NCI-H1092 (cell line): ENCODE results near the gene PTPRU.

Experiments
- DNase-seq: peaks from one replicate; lab custom pipeline; 2025; lab: John Stamatoyannopoulos, UW

The PTPRU gene

DNA sequence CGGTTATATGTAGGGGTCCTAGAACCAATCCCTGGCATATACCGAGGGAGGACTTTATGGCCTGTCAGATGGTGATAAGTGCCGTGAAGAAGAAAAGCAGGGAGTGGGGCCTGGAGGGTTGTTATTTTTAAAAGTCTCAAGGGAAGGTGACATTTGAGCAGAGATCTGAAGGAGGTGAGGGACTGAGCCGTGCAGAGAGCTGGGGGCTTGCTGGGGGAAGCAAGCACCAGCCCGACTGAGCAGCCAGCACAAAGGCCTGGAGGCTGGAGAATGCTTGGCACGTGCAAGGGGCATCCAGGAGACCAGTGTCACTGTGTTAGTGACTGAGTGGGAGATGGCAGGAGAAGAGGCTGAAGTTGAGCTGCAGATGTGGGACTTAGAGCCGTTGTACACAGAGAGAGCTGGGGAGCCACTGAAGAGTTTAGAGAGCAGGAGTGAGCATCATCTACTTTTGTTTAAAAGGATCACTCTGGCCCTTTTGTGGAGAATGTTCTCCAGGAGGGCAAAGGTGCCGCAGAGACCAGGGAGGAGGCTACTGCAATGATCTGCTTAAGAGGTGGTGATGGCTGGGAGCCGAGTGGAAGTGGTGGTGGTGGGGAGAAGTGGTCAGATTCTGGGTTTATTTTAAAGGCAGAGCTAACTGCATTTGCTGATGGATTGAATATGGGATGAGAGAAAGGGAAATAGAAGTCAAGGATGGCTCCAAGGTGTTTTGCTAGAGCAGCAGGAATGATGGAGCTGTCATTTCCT, 31.2 kb downstream of the PTPRU start:
- no peak for DNase-seq

DNA sequence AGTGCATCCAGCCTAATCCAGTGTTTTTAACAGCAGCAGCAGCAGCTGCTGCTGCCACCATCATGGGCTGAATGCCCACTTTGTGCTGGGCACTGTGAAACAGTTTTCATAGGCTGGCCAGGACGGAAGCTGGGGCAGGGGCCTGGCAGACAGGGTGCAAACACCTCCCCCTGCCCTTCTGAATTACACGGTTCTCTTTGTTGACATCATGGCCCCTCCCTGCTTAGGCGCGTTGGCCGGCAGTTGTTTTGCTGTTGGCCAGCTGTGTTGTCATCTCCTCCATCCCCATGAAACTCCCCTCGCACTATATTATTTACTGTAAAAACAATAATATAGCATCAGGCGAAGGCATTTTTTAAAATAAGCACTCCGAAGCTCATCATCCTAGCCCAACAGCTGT, 33.1 kb downstream of the PTPRU start:
- no peak for DNase-seq

DNA sequence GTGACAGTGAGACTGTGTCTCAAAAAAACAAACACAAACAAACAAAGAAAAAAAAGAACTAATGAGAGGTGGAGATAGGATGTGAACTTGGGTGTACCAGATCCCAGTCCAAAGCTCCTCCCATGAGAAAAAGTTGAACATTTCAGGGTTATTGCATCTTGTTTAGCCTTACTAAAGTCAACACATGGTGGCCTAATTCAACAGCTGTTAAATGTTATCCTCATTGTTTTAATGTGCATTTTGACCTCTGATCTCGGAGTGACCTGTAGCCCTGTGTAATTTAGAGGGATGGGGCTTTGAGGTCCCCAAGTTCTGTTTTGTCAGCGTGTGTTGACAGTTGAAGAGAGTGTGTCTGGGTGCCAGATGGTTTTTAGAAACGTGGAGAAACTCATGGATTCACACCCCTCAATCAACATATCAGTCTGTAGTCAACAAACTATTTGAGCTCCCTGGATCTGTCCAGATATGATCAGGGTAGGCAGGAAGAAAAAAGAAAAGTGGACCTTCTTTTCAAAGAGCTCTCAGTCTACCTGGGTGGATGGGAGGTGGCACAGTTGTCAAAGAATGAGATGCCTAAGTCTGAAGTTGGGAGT, 34.7 kb downstream of the PTPRU start:
- no peak for DNase-seq

DNA sequence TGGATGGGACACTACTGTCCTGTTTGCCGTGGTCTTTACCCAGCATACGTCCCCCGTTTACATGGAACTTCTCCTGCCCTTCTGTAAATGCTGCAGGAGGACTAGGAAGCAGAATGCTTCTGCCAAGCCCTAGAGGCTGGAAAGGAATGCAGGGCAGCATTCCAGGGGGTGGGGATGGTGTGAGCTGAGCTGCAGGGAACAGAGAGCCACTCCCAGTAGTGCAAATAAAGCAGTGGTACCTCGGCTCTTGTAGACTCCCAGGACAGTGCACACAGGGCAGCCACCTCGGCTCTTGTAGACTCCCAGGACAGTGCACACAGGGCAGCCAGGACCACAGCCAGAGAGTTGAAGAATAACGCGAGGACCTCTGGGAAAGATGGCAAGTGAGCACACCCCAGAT, 35.4 kb downstream of the PTPRU start:
- no peak for DNase-seq

DNA sequence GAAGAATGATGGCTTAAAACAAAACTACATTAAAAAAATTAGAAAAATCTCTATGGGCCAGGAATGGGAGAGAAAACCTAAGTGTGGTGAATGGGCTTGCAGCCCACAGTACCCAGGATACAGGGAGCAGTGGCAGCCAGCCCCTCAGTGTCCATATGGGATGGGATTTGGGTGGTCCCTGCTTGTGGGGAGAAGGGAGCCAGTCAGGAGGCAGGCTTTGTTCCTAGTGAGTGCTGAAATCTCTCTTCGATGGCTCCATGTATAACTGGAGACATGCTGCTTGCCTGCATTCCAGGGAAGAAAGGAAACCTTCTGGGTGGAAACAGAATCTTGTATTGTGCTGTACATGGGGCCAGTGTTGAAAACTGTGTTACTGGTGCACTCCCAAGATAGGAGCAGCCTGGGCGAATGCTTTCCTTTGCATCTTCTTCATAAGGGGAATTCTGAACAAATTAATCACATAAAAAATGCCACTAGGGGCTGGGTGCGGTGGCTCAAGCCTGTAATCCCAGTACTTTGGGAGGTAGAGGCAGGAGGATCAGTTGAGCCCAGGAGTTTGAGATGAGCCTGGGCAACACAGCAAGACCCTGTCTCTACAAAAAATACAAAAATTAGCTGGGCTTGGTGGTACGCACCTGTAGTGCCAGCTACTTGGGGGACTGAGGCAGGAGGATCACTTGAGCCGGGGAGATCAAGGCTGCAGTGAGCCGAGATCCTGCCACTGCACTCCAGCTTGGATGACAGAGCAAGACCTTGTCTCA, 36.0 kb downstream of the PTPRU start:
- no peak for DNase-seq

DNA sequence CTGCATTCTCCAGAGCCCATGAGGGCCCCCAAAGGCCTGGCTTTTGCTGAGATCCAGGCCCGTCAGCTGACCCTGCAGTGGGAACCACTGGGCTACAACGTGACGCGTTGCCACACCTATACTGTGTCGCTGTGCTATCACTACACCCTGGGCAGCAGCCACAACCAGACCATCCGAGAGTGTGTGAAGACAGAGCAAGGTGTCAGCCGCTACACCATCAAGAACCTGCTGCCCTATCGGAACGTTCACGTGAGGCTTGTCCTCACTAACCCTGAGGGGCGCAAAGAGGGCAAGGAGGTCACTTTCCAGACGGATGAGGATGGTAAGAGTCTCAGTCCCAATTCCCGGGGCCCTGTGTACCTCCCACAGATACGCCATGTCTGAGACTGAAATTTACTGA, 39.1 kb downstream of the PTPRU start:
- no peak for DNase-seq

DNA sequence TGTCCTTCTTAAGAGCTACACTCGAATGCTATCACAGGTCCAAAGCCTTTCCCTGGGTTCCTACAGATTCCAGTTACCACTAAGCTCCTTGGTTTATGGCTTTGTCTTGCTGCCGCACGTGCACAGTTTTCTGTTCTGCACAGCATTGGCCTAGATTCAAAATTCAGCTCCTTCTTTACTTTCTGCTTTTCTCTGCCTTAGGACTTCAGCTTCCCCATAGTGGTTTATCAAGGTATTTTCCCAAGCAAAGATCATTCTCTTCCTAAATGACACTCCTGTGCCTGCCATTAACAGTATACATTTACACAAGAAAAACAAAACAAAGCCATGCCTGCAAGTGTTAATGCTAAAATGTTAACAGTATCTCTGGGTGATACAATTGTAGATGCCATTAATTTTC, 41.8 kb downstream of the PTPRU start:
- no peak for DNase-seq

DNA sequence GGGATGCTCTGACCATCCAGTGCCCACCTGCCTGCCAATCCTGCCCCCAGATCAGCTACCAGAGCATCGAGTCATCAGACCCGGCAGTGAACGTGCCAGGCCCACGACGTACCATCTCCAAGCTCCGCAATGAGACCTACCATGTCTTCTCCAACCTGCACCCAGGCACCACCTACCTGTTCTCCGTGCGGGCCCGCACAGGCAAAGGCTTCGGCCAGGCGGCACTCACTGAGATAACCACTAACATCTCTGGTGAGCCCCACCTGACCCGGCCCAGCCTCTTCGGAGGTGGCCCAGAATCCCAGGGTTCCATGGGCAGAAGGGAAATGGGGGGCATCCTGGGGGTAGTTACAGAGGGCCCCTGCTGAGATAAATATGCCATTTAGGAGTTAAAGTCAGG, 43.1 kb downstream of the PTPRU start:
- DNase-seq, result no peak

DNA sequence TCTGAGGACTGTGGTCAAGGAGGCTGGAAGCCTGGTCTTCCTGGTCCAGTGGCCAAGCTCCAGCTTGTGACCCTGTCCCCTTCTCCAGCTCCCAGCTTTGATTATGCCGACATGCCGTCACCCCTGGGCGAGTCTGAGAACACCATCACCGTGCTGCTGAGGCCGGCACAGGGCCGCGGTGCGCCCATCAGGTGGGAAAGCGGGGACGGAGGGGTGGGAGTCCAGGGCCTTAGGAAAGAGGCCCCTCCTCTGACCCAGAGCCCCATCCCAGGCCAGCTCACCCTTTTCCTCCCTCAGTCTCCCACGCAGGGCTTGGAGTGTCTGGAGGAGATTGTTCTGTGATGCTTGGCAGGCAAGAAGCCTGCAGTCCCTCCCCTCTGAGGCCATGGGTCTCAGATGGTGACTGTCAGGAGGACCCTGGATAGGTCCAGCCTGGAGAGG, 43.6 kb downstream of the PTPRU start:
- DNase-seq, result no peak

DNA sequence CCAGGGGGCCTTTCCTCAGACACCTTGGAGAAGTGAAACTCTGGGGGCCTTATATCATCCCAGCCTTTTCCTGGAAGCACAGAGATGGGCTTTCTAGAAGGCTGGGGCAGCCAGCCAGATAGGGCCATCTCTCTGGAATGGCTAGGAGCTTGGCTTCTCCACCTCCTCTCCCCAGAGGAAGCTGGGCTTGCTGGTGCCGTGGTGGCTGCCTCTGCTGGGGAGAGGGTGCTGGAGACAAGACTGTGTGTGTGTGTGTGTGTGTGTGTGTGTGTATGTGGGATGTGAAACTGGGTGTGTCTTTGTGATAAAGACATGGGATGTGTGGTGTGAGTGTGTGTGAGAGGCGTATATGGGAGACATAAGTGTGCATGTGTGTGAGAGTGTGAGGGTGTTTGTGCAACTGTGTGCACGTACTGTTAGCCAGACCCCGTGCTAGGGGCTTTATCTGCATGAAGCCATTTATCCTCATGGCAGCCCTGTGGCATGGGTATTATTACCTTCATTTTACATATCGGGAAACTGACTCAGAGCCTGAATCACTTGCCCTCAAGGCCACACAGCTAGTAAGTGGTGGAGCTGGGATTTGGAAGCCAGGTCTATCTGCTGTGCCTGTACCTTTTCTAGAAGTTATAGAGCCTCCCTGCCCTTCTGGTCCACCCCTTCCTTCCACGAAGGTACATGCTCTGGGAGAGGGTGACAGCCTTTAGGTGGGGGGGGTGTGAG, 44.2 kb downstream of the PTPRU start:
- no peak for DNase-seq

DNA sequence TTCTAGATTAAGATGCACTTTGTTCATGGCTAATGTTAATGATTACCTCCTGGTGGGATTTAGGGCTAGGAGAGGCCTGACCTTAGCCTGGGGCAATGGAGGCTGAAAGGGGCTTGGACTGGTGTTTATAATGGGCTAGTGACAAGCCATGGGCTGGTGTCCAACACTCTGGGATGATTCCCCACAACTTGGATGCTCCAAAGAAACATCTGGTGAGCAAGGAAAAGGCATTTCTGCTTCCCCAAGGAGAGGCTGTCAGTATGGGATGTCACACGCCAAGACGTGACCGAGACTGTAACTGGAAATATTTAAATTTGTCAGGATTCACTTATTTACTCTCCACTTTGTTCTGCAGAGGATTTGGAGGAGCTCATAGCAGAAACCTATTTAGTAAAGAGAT, 45.2 kb downstream of the PTPRU start:
- DNase-seq, result no peak

DNA sequence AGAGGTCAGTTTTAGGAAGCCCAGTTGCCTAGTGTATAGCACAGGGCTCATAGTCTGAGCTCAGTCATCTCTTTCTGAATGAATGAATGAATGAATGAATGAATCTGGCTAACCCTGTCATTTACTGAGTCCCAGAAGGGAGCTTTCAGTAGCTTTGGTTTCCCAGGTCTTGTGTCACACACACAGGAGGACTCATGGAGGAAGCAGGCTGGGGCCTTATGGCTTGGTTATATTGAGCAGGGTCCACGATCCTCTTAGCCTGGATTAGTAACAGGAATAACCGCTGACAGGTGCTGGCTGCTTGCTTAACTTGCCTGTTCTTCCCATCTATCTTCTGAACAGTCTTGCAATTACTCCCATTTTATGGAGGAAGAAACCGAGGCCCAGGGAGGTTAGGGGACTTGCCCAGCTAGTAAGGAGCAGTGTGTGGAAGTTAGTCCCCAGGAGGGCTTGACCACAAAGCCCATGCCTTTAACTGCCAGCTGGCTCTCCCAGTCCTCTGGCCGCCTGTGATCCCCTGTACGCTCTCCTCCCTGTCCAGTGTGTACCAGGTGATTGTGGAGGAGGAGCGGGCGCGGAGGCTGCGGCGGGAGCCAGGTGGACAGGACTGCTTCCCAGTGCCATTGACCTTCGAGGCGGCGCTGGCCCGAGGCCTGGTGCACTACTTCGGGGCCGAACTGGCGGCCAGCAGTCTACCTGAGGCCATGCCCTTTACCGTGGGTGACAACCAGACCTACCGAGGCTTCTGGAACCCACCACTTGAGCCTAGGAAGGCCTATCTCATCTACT, 46.0 kb downstream of the PTPRU start:
- DNase-seq, result no peak

DNA sequence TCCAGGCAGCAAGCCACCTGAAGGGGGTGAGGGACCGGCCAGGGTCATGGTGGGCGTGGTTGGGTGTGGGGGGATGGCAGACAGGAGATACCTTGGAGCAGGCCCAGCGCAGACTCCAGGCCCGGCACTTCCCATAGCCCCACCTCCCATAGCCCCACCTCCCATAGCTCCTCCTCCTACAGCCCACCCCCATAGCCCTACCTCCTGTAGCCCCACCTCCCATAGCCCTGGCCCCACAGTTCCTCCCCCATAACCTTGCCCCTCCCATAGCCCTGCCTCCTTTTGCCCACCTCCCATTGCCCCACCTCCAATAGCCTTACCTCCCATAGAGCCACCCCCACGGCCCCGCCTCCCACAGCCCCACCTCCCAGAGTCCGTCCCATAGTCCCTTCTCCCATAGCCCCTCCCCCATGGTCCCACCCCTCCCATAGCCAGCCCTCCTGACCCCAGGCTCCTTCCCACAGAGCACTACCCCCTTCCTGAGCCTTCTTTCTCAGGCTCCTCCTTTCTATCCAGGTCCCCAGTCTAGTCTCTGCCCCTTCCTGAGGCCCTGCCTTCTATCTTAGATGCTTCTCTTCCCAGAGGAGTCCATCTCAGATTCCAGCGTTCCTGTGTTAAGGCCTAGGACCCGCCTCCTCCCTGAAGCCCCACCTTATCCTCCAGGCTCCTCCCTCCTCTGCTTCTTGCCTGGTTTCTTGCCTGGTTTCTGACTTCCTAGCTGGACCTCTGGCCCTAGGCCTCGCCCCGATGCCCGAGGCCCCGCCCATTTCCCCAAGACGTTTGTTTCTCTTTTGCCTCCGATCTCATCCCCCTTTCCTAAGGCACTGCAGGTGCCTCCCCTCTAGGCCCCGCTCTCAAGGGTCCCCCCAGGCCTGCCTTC, 46.8 kb downstream of the PTPRU start:
- DNase-seq, result no peak

DNA sequence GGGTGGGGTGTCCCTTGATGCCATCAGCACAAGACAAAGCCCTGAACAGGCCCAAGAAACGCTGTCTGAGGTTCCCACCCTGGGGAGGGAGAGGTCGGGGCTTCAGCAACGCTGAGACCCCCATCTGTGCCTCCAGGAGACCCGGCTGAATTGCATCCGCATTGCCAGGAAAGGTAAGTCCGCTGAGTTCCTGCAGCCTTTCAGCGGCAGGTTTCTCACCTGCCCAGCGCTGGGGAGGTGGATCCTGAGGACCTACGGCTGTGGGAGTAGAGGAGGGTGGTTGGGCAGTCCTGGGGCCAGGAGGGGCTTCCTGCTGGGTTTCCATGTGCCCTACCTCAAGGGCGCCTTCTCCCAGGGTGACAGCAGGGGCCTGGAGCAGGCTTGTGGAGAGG, 47.5 kb downstream of the PTPRU start:
- DNase-seq, result no peak

DNA sequence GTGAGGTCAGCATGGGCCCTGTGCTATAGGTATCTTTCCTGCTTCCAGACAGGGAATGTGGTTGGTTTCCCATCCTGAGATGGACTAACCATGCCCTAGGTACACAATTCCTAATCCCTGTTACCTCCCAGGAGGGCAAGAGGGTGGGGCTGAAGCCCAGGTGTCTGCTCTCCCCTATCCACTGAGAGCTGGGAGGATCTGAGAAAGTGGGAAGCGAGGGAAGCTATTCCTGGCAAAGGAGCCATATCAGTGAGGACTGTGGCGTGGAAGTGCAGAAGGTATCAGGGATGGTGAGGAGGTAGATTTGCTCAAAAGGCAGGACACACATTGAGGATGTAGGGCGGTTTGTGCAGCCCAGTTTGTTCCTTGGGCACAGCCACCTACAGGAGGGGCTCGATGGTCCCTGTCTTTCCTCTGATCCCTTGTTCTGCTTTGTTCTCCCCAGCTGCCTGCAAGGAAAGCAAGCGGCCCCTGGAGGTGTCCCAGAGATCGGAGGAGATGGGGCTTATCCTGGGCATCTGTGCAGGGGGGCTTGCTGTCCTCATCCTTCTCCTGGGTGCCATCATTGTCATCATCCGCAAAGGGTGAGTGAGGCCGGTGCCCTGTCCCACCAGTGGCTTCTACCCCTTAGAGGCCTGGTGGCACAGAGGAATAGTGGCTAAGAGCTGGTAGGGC, 48.1 kb downstream of the PTPRU start:
- no peak for DNase-seq

DNA sequence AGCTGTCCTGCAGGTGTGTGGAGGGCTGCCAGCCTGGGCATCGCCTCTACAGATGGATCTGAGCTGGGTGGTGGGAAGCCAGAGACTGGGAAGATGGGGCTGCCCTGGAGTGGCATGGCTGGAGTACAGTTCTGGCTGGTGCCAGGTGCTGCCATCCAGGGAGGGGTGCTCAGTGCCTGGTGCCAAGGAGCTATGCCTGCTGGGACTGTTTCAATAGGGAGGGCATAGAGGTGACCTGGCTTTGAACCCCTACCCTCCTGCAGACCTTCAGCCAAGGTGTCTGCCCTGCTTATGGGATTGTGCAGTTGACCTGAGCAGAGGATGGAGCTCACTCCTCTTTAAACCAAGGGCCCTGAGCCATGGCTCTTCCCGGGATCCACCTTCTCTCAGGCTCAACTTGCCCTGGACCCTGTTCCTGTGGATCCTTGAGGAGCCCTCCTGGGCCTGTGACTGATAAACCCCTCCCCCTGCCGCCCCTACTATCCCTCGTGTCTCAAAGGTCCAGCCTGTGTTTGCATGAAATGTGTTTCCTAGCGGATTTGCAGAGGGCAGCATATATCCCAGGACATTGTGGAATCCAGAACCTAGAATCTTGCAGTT, 48.7 kb downstream of the PTPRU start:
- DNase-seq, result no peak

DNA sequence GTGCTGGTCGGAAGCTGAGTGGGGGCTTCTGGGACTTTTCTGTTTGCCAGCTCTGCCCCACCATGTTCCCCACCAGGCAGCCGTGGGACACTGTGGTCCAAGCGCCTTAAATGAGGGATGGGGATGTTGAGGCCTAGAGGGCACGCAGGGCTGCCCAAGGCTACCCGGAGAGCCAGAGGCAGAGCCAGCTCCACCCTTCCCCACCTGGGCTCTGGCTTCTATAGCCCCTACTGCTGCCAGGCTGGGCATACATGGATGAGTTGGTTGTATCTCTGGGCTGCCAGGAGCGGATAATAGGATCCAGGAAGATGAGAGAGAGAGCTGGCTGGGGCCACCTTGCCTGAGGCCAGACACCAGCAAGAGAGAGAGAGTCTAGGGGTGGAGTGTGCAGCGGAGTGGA, 49.4 kb downstream of the PTPRU start:
- DNase-seq, result no peak

DNA sequence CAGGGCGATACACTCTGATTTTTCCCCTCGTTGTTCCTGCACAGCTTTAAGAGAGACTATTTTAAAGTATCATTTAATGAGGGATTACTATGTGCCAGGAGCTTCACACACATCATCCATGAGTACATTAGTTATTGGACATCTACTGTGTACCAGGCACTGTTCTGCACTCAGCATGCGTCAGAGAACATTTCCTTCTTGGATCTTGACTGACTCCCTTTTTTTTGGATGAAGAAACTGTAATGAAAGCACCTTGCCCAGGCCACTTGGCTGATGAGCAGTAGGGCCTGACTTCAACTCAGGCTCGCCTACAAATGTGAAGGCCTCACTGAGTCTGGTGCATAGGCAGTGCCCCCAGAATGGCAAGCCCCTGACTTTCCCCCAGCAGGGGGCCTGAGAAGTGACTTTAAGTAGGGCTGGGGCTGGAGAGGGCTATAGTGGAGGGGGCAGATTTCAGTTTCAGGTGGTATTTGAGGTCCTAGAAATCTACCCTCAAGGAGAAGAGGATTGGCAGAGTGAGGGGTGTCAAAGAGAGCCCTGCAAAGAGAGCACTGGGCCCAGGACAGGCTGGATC, 50.0 kb downstream of the PTPRU start:
- no peak for DNase-seq

DNA sequence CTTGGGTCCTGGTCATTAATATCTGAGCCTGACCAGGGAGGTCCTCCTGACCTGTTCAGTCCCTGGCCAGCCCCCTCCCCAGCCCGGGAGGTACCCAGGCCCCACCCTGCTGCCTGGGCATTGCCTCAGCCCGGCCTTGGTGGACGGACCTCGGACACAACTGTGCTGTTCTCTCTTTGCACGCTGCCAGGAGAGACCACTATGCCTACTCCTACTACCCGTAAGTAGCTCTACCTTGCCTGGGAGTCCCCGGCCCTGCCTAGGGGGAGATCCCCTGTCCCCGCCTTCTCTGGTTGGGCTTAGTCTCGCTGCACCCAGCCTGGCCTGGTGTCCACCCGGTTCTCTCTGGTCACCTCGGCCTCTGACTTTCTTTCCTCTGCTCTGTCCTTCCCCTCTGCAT, 53.2 kb downstream of the PTPRU start:
- no peak for DNase-seq
